ENCODE results near the gene TMEM170B.

The TMEM170B gene

DNA sequence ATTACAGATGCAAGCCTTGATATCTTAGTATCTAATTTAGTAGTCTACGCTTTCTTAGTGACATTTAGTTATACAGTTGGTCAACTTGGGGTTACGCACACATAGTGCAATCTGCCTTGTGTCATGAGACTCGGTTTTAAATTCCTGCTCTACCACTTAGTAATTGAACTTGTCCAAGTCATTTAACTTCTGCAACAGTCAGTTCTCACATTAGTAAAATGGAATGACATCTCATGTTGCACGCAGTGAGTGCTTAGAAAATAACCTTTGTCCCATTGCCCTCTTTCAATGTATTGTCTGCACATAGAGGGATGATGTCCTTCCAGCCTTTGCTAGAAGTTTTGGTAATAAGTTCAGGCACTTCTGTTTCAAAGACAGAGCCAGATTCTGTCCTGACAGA is 48.6 kb downstream of the TMEM170B start:
- DNase-seq (ENCODE audit: low spot score) = no peak

DNA sequence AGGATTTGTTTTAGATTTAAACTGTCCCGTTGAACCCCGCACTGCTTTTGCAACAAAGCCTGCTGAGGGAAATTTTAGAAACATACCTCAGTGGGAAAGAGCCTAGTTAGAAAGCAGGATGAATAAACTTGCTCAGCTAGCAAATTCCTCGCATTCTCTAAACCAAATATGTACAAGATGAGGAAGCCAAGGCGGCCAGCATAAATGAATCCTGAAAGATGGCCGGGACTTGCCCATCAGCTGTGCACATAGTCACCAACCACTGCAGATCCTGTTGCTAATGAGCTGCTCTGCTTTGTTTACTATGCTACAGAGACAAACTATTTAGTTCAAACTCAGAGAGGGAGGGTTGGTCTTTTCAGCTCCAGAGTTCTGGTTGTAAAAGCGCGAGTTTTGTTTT is 49.0 kb downstream of the TMEM170B start:
- DNase-seq (ENCODE audit: low spot score) = no peak

DNA sequence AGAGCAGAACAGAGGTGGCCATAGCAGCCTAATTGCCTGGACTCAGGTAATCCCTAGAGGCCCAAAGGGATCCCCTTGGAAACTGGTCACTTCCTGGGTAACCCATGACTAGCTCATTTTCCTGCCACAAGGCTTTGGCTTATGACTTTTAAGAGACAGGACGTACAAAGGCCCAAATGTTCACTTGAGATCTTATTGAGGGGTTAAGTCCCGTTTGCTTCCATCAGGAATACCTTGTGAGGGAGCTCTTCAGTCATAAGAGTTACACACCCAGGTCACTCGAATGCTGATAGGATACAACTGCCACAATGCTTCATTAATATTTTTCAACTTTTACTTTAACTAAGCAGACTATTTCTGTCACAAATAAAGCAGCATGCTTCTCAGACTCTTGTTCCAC is 51.7 kb downstream of the TMEM170B start:
- no peak for DNase-seq (ENCODE audit: low spot score)

DNA sequence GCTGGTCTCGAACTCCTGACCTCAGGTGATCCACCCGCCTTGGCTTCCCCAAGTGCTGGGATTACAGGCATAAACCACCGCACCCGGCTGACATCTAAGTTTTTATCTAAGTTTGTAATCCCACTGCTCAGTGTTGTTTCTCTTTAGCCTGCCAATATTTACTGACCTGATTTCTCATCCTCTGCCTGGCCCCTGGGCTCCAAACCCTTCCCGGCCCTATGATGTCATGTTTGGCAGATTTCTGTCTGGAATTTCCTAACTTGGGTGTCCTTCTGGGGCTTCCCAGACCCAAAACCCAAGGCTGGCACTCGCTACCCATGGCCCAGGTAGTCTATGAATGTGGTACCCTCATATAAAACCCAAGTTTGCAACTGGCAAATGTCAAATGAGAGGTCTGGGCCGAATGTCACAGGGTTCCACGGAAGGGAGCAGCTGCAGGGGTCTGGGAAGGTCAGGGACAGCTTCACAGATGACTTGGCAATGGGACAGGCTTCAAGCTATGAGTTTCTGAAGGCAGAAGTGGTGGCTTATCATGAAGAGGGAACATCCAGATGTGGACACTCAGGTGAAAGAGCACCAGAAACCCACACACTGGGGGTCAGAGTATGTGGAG is 54.9 kb downstream of the TMEM170B start:
- no peak for DNase-seq (ENCODE audit: low spot score)

DNA sequence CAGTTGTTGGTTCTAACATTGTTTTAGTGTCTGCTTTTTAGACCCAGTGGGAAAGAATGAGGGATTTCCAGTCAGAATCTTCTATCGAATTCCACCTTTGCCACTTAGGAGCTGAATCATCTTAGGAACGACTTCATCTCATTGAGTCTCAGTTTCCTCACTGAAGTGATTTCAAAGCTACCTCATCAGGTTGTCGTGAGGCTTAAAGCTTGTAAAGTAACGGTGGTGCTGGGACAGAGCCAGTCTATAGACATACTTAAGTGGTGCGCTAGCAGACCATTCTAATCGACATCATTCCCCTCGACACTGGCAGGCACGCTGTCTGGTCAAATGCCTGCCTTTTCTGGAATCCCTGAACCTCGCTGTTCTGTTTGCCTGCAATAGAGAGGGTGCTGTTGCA is 55.5 kb downstream of the TMEM170B start:
- no peak for DNase-seq (ENCODE audit: low spot score)

DNA sequence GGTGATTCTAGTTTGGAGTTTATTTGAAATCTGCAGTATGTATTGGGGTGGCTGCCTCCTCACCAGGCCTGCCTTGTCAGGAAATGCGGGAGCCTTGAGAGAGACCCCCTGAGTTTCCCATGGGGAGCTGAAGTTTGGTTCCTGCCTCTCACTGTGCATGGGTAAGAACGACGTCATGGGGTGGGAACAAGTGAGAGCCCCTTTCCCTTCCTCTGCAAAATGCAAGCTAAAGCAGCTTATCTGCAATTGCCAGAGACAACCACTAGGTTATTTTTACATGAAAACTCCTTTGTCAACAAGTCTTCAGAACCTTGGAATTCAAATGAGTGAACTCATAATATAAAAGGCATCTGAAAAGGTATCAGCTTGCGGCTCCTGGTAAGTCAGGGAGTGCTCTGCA is 58.4 kb downstream of the TMEM170B start:
- no peak for DNase-seq (ENCODE audit: low spot score)

DNA sequence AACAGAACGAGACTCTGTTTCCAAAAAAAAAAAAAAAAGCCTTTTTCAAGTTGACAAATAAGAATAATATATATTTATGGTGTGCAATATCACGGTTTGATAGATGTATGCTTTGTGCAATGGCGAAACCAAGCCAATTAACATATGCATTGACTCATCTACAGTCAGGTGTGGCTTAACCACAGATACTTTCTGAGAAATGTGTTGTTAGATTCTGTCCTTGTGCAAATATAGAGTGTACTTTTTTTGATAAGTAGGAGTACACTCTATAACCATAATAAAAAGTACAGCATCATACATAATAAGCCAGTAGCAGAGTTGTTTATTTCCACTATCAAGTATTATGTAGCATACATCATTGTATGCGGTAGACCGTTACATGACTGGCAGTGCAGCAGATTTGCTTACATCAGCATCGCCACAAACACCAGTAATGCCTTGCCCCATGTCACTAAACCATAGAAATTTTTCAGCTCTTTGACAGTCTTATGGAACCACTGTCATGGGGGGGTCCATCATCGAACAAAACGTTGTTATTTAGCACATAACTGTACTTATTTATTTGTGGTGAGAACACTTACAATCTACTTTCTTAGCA is 59.2 kb downstream of the TMEM170B start:
- DNase-seq (ENCODE audit: low spot score) = no peak

DNA sequence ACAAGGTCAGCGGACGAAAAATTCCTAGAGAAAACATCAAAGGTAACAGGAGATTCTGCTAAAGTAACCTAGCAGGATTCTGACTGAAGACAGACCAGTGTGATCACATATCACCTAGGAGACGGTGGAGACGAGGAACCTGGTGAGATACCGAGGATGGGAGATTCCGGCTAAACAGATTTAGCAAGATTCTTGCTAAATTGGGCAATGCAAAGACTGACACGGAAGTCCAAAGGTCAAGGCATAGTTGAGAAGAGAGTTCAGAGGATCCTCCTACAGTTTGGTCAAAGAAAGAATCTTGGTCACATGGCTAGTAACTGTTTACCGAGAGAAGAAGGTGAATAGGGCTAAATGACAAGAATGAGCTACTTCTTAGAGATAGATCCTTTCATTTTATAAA is 61.1 kb downstream of the TMEM170B start:
- DNase-seq (ENCODE audit: low spot score) = no peak

DNA sequence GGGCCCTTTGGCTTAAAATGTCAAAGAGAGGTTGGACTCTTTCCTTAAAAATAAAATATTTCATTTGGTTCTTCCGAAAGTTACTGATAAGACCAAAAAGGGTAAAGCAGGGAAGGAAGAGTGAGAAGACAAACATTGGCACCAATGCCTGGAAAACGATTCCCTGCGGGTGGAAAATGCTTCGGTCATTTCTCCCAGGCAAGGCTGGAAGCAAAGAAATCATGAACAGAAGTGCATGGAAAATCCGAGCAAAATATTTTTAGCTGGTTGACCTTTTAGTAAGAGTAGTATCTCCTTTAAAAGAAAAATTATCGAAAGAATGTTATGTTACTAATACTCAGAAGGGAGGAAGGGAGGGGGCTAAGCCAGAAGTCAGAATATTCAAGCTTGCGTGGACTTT is 62.7 kb downstream of the TMEM170B start:
- DNase-seq (ENCODE audit: low spot score) = no peak

DNA sequence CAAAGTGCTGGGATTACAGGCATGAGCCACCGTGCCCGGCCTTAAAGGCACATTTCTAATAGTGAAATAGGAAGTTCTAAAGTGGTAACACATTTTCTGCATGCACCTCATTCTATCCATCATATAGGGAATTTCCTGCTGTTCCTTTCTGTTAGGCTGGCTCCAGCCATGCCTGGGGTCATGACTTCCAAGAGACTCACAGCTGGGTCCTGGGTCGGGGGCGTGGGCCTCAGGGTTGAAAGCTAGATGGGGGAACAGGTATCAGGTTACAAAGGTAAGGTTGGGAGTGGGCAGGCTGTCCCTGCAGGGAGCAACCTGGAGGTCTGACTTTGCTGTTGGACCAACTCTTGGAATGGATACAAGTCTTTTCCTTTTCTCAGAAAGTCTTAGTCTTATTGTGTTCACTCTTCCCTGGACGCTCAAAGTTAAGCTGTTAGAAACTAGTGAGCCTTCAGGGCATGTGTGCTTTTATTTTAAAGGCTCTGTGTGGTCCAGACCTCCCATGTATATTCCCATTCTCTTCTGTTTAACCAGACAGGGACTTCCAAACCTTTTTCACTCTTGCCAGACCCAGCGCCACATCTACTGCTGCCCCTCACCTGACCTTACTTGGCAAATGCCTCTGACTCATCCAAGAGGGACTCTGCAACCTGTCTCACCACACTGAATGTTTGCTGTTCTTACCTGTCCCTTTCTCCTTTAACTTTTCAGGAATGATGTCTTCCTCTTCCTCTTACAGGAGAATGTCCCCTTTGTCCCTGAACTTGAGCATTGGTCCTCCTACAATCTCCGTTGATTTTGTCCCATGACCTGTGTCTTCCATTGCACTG is 64.4 kb downstream of the TMEM170B start:
- DNase-seq (ENCODE audit: low spot score) = no peak

DNA sequence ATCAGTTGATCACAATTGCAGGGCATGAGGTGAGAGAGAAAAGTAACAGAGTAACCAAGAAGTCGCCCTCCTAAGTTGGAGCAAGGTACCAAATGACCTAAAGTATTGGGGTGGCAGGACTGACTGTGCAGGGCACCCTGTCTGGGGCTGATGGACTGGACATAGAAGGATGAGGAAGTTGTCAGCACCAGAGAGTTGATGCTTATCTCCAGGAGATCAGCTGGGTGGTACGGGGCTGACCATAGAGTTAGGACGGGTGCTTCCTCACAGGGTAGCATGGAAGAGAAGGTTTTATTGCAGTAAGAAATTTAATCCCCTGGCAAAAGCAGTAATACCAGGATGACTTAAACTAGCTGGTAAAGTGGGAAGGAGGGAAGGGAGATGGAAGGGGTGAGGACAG is 66.7 kb downstream of the TMEM170B start:
- no peak for DNase-seq (ENCODE audit: low spot score)

DNA sequence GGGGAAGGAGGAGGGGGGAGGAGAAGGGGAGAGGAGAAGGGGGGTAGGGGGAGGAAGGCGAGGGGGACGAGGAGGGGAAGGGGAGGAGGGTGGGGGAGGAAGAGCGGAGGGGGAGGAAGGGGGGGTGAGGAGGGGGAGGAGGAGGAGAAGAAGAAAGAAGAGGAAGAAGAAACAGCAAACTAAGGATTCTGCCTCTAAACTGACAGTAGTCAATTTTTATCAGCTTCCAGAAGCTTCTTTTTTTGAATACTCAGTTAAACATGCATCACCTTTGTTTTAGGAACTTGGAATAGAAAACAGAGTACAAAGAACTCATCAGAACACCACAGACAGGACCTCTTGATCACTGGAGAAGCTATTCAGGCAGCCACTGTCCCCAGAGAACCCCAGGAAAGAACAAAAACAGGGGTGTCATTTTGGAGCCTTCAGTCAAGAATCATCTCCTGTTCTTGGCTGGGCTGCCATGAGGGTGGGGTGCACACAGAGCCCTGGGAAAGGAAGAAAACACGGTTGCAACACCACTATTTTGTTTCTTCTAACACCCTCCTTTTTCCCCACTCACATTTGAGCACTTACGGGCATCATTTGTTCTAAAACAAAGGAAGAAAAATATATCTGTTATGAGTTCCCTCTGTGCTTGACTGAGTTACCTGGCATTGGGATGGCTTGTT is 67.4 kb downstream of the TMEM170B start:
- DNase-seq (ENCODE audit: low spot score) = no peak

DNA sequence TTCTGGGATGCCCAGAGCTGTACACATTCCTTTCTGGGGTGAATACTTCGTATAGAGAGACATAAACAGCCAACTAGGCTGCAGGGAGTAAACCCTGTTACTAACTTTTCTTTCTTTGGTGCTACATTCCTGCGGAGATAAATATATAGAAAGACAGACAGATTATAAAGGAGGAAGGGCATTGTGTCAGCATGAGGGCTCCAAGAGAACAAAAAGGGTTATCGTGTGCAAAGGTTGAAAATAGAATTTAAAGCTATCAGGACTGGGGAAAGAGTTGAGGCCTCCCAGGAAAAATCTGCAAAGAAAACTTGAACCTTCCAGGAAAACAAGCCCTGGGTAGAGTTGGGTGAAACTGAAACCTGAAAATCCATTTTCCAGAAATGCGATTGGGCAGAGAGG is 68.0 kb downstream of the TMEM170B start:
- DNase-seq (ENCODE audit: low spot score) = no peak

DNA sequence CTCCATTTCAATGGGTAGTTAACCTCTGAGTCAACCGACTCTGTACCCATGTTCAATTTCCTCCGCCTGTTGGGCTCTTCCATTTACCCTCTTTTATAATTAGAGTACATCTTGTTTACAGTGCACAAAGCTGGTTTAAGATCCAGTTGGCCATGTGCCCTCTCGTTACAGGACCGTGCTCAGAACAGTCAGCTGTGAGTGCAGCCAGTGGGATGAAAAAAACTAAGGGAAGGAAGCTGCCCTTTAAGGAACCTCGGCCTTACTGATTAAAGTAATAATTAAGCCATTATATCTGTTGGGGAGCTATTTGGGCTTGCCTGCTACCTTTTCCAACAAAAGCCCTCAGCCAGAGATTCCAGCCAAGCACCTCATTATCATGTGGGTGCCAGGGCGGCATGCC is 68.8 kb downstream of the TMEM170B start:
- no peak for DNase-seq (ENCODE audit: low spot score)

DNA sequence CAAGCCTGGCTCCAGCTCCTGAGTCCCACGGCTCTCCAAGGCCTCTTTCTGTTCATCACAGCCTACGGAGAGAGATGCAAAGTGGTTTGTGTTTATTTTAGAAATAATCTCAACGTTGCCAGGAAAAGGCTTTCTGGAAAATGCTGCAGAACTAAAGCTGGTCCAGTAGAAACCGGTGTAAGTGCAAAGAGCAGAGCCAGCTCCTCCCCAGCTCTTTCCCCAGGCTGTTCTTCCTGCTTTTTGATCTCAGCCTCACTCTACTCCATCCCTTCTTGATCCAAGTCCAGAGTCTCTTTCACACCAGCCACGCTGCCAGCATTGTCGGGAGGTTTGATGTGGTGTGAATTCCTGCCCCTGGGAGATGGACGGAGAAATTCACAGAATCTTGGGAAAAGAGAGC is 69.8 kb downstream of the TMEM170B start:
- DNase-seq (ENCODE audit: low spot score) = no peak

DNA sequence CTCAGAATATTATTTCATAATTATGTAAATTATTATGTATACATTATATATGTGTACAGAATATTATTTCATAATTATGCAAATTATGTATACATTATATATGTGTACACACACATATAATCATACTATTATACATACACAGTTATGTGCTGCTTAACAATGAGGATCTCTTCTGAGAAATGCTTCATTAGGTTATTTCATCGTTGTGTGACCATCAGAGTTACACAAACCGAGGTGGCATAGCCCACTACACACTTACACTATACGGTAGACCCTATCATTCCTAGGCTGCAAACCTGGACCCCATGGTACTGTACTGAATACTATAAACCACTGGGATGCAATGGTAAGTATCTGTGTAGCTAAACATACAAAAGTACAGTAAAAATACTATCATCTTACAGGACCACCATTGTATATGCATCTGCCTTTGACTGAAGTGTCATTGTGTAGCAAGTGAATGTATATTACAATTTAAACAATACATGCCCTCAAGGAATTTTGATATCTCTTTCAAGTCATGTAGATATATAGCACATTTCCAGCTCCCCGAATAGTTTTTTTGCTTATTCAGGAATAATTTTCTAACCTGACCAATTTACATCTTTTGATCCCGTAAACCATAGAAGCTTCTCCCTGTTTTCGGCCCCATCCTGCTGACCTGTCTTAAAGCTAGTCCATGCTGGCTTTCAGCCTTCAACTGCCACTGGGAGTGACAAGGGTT is 71.2 kb downstream of the TMEM170B start:
- DNase-seq (ENCODE audit: low spot score) = no peak

DNA sequence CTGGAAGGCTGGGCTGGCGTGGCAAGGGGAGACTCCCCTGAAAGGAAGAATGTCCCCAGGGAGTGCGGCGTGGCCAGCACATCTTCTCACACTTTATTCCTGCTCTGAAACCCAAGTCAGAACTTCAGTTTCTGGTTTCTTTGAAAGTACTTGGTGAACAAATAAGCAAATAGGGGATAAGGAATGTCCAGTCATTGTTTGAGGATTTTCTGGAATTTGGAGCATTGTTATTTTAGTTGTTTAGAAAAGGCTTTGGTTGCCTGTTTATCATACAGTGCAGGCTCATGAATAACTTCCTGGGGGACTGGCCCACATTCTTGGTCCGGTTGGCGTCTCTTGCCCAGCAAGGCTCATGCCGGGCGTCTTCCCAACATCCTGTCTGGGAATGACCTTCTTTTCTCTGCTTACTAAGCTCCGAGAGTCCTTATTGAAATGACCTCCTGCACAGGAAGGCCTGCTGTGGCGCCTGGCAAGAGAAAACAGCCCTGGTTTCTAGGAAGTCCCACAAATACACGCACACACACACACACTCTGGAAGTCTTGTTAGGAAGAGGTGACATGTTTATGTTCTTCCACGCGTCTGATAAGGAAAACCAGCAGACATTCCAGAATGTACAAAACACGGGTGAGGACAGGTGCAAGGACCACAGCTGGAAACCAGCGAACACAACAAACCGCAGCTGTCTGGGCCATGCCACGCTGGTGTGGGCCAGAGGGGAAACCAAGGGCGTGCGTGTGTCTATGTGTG is 71.9 kb downstream of the TMEM170B start:
- DNase-seq (ENCODE audit: low spot score) = no peak

DNA sequence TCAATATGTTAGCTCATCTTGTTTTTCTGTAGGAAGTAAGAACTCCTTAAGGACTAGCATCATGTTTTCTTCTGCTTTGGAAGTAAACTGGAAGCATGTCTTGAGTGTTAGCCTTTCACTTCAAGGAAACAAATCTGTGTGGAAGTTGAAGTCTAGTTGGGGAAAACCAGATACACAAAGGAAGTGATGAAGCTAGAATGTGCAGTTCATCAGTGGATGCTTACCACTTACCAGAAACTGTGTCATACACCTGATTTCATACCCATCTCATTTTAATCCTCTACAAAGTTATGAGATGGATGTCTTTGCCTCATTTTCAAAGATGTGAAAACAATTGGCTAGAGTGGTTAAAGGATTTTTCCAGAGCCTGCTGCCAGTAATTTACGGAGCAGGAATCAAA is 75.8 kb downstream of the TMEM170B start:
- DNase-seq (ENCODE audit: low spot score) = no peak

DNA sequence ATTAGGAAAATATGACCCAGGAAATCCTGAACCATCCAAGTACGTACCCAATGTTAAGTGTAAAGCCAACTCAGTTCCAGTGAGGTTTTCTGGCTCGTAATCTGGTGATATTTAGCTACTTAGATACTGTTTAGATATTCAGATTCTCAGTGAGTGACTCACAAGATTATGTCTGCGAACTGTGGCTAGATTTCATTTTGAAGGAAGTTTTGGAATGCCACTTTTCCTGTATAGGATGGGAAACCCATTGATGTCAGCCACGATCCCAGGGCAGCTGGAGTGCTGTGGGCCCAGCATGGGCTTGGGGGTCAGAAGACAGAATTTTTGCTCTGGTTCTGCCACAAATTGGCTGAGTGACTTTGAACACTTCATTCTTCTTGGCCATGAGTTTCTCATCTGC is 76.3 kb downstream of the TMEM170B start:
- no peak for DNase-seq (ENCODE audit: low spot score)

DNA sequence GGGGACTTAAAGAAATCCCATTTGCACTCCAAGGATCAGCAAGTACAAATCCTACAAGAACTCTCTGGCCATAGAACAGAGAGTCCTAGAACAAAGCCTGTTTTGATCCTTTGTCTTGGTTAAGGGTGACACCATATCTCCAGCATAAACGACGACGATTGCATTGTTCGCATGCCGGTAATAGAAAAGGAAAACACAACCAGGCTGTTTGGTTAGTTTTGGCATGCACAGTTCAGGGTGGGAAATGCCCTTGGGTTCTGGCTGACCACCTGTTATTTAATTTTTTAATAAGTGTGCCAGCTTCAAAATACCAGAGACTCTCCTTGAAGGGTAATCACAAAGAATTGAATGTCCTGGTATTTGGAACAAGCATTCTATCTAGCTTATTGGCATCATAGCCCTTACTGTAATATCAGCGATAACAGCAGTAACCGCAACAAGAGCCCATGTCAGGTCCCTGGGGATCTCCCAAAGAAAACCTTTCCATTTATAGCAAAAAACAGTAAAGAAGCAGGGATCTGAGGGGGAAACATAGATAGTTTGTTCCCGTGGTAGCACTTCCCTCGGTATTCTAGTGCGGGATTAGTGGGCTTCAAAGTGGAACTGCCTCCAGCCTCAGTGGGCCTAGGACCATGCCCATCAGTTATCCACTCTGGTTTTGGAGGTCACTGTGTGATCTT is 77.1 kb downstream of the TMEM170B start:
- no peak for DNase-seq (ENCODE audit: low spot score)

DNA sequence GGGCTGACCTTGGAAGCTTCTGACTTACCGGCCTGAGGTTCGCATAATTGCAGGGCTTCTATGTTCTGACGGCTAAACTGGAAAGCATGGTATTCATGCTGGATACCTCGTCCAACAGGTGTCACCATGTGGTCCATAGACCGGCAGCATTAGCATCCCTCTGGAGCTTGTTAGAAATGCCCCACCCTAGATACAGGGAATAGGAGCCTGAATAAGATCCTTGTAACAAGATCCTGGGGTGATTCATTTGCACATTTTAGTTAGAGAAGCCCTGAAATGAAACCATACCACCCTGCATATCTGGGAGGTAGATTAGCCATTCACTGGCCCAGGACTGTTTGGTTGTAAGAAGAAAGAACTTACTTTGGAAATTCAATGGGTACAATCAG is 77.7 kb downstream of the TMEM170B start:
- DNase-seq (ENCODE audit: low spot score) = no peak

All from CD4-positive, alpha-beta T cell treated with Interleukin-15 for 4 hours (primary cell).